K562 (cell line): Measurements from ENCODE around the gene RSPH1.

Experiments
- RFX5 ChIP-seq: IDR thresholded peaks from 2 replicates; pipeline ENCODE4 v1.6.1; 2011; ENCODE audit warnings: low read depth, mild to moderate bottlenecking, improper control_type of control experiment, low read length
- SMARCA4 ChIP-seq: fragments of 450-650 bp; IDR thresholded peaks from 2 replicates; pipeline ENCODE4 v1.6.1; 2016

DNA sequence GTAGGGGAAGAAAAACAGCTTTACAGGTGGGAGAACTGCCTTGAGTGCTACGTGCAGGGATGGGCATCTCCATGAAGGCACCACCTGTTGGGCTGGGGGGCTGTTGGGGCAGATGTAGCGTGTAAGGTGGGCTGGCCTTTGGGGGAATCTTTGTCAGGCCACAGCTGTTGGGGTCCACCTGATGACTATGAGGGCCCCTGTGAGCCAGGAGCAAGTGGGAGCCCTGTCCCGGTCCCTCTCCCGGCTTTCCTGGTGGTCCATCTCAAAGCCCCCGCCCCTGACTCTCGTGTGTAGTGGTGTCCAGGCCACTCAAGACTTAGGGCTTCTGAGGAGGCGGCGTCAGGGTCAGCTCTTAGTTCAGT, 31.1 kb upstream of the RSPH1 start:
- TF ChIP-seq SMARCA4 (no peak), RFX5 (no peak)
